Activated CD4-positive, alpha-beta T cell treated with anti-CD3 and anti-CD28 coated beads, Interleukin-2, amount 10 ng/mL, durations not matched to agents 7 days and 5 days (primary cell): ENCODE measurements around the gene ADAM22. TPM values are rescaled to one million over a fixed set of nuclear protein-coding genes. Genes with fewer than 3 reads are reported as not detected.

Experiments
- CTCF ChIA-PET: fragments of 350-600 bp; sonication (Branson Sonifier 250); formaldehyde crosslinking; loops from one replicate; lab custom pipeline; 2021; ENCODE audit warnings: antibody characterized with exemption; lab: Charles Lee
- POLR2A ChIA-PET: fragments of 350-600 bp; sonication (Branson Sonifier 250); formaldehyde crosslinking; loops from one replicate; lab custom pipeline; 2021; ENCODE audit warnings: antibody characterized with exemption; lab: Charles Lee
- DNase-seq: peaks from one replicate; pipeline ENCODE4 v3.0.0-alpha.2; 2020
- H3K27ac Mint-ChIP-seq: one replicate; pipeline ENCODE4 v1.8.0; 2021; ENCODE audit warnings: mild to moderate bottlenecking, moderate library complexity, mixed read lengths
- H3K27me3 Mint-ChIP-seq: one replicate; pipeline ENCODE4 v1.8.0; 2021; ENCODE audit warnings: mixed read lengths
- H3K36me3 Mint-ChIP-seq: one replicate; pipeline ENCODE4 v1.8.0; 2021; ENCODE audit warnings: low read depth, mixed read lengths
- H3K4me1 Mint-ChIP-seq: one replicate; pipeline ENCODE4 v1.8.0; 2021; ENCODE audit warnings: mixed read lengths
- H3K4me3 Mint-ChIP-seq: one replicate; pipeline ENCODE4 v1.8.0; 2021; ENCODE audit warnings: mild to moderate bottlenecking, moderate library complexity, mixed read lengths
- H3K9me3 Mint-ChIP-seq: one replicate; pipeline ENCODE4 v1.8.0; 2021; ENCODE audit warnings: mixed read lengths
- total RNA-seq, 2 experiments: library from RNA; stranded (reverse); gene quantifications; one replicate each; pipeline ENCODE4 v1.2.3, GENCODE V29; 2021

Gene ADAM22
- total RNA-seq, 2 experiments from 2014 or later = 0.96 to 1.1 TPM

GRCh38 chr7:88204525-88205110, 270.6 kb downstream of the ADAM22 start:
- ChIA-PET POLR2A (no interaction called here), CTCF (interaction anchor here (1.4 kb wide), 2 partner anchors 9 to 20 kb away, joined by 3 to 5 read pairs; no protein-coding TSS in a partner anchor)
- DNase-seq = no peak
- Mint-ChIP-seq H3K4me1 (peaks cover 2% of the 10 kb centered on the region), H3K4me3 (no peak overlapping the region), H3K27me3 (no peaks in the 10 kb centered on the region), H3K27ac (no peak overlapping the region), H3K9me3 (no peaks in the 10 kb centered on the region), H3K36me3 (peaks cover 46% of the 10 kb centered on the region)

- peaks cover 2% of the 10 kb centered on the region for H3K4me1 Mint-ChIP-seq
- no peaks in the 10 kb centered on the region for H3K27me3 Mint-ChIP-seq
- POLR2A ChIA-PET = no interaction called here
- H3K4me3 Mint-ChIP-seq = no peak overlapping the region
- no peak for DNase-seq
- peaks cover 49% of the 10 kb centered on the region for H3K36me3 Mint-ChIP-seq
- CTCF ChIA-PET = interaction anchor here (1.4 kb wide), 2 partner anchors 8 to 19 kb away, joined by 3 to 5 read pairs; no protein-coding TSS in a partner anchor
- H3K9me3 Mint-ChIP-seq = no peaks in the 10 kb centered on the region
- H3K27ac Mint-ChIP-seq = no peak overlapping the region
Observed at GRCh38 chr7:88205179-88205578, 271.1 kb downstream of the ADAM22 start.

GRCh38 chr7:88206254-88206653, 272.2 kb downstream of the ADAM22 start:
- Mint-ChIP-seq H3K4me3 (no peak overlapping the region), H3K4me1 (peaks cover 2% of the 10 kb centered on the region), H3K36me3 (peaks cover 49% of the 10 kb centered on the region), H3K27me3 (no peaks in the 10 kb centered on the region), H3K9me3 (no peaks in the 10 kb centered on the region), H3K27ac (no peak overlapping the region)
- ChIA-PET POLR2A (no interaction called here), CTCF (no interaction called here)
- no peak for DNase-seq

- Mint-ChIP-seq H3K4me3 (no peak overlapping the region), H3K9me3 (no peaks in the 10 kb centered on the region), H3K36me3 (peaks cover 61% of the 10 kb centered on the region), H3K27me3 (no peaks in the 10 kb centered on the region), H3K27ac (no peak overlapping the region), H3K4me1 (peaks cover 5% of the 10 kb centered on the region)
- ChIA-PET CTCF (interaction anchor here (0.6 to 1.7 kb wide), 3 partner anchors 10 to 1394 kb away, joined by 3 to 4 read pairs (median 4); no protein-coding TSS in a partner anchor), POLR2A (no interaction called here)
- no peak for DNase-seq
Observed at GRCh38 chr7:88208521-88208920, 274.5 kb downstream of the ADAM22 start.

- Mint-ChIP-seq H3K27ac (no peak overlapping the region), H3K4me3 (no peak overlapping the region), H3K4me1 (peaks cover 23% of the 10 kb centered on the region), H3K27me3 (no peaks in the 10 kb centered on the region), H3K9me3 (no peaks in the 10 kb centered on the region), H3K36me3 (peaks cover 51% of the 10 kb centered on the region)
- no peak for DNase-seq
- ChIA-PET POLR2A (no interaction called here), CTCF (interaction anchor here (1.1 to 1.7 kb wide), 3 partner anchors 8 to 11 kb away, joined by 5 to 7 read pairs (median 5); no protein-coding TSS in a partner anchor)
Observed at GRCh38 chr7:88212918-88213317, 278.9 kb downstream of the ADAM22 start.

- DNase-seq = no peak
- ChIA-PET CTCF (interaction anchor here (1.7 kb wide), 1 partner anchor 10 kb away, joined by 5 read pairs; no protein-coding TSS in a partner anchor), POLR2A (no interaction called here)
- Mint-ChIP-seq H3K36me3 (peaks cover 47% of the 10 kb centered on the region), H3K27ac (no peak overlapping the region), H3K27me3 (no peaks in the 10 kb centered on the region), H3K4me1 (peaks cover 32% of the 10 kb centered on the region), H3K4me3 (no peak overlapping the region), H3K9me3 (no peaks in the 10 kb centered on the region)
Observed at GRCh38 chr7:88214456-88214855, 280.4 kb downstream of the ADAM22 start.

GRCh38 chr7:88215295-88215694, 281.2 kb downstream of the ADAM22 start:
- Mint-ChIP-seq H3K4me1 (peaks cover 34% of the 10 kb centered on the region), H3K27me3 (no peaks in the 10 kb centered on the region), H3K27ac (no peak overlapping the region), H3K4me3 (no peak overlapping the region), H3K9me3 (no peaks in the 10 kb centered on the region), H3K36me3 (peaks cover 41% of the 10 kb centered on the region)
- DNase-seq = no peak
- POLR2A ChIA-PET = no interaction called here
- CTCF ChIA-PET = no interaction called here

GRCh38 chr7:88216276-88216675, 282.2 kb downstream of the ADAM22 start:
- CTCF ChIA-PET = no interaction called here
- Mint-ChIP-seq H3K36me3 (peaks cover 41% of the 10 kb centered on the region), H3K27ac (no peak overlapping the region), H3K4me3 (no peak overlapping the region), H3K9me3 (no peaks in the 10 kb centered on the region), H3K4me1 (peaks cover 41% of the 10 kb centered on the region), H3K27me3 (no peaks in the 10 kb centered on the region)
- POLR2A ChIA-PET = no interaction called here
- DNase-seq = no peak

- ChIA-PET CTCF (interaction anchor here (0.6 to 1.2 kb wide), 2 partner anchors 9 to 15 kb away, joined by 3 to 4 read pairs; no protein-coding TSS in a partner anchor), POLR2A (no interaction called here)
- Mint-ChIP-seq H3K27me3 (no peaks in the 10 kb centered on the region), H3K9me3 (no peaks in the 10 kb centered on the region), H3K4me3 (peak overlapping the region; percentile 96), H3K4me1 (peaks cover 41% of the 10 kb centered on the region), H3K27ac (peak overlapping the region; percentile 92), H3K36me3 (peaks cover 36% of the 10 kb centered on the region)
- peak; percentile 37 for DNase-seq
Observed at GRCh38 chr7:88217675-88218428, 283.8 kb downstream of the ADAM22 start.

- no peaks in the 10 kb centered on the region for H3K27me3 Mint-ChIP-seq
- peak overlapping the region; percentile 92 for H3K27ac Mint-ChIP-seq
- H3K9me3 Mint-ChIP-seq = no peaks in the 10 kb centered on the region
- DNase-seq = no peak
- H3K36me3 Mint-ChIP-seq = peaks cover 30% of the 10 kb centered on the region
- peak overlapping the region; percentile 96 for H3K4me3 Mint-ChIP-seq
- peaks cover 38% of the 10 kb centered on the region for H3K4me1 Mint-ChIP-seq
- ChIA-PET CTCF (interaction anchor here (1.2 kb wide), 1 partner anchor 9 kb away, joined by 4 read pairs; no protein-coding TSS in a partner anchor), POLR2A (no interaction called here)
Observed at GRCh38 chr7:88218429-88218745, 284.3 kb downstream of the ADAM22 start.

- ChIA-PET CTCF (interaction anchor here (1.2 kb wide), 1 partner anchor 10 kb away, joined by 4 read pairs; no protein-coding TSS in a partner anchor), POLR2A (no interaction called here)
- Mint-ChIP-seq H3K36me3 (peaks cover 25% of the 10 kb centered on the region), H3K4me3 (peak overlapping the region; percentile 96), H3K9me3 (no peaks in the 10 kb centered on the region), H3K4me1 (peaks cover 37% of the 10 kb centered on the region), H3K27me3 (no peaks in the 10 kb centered on the region), H3K27ac (peak overlapping the region; percentile 92)
- peak; percentile 20 for DNase-seq
Observed at GRCh38 chr7:88218836-88219605, 285.0 kb downstream of the ADAM22 start.

- peaks cover 33% of the 10 kb centered on the region for H3K4me1 Mint-ChIP-seq
- CTCF ChIA-PET = interaction anchor here (0.5 to 1.6 kb wide), 10 partner anchors 8 to 1640 kb away, joined by 3 to 5 read pairs (median 4); no protein-coding TSS in a partner anchor
- DNase-seq = peak; percentile 90
- peak within 1 kb of the TSS; percentile 98 for H3K27ac Mint-ChIP-seq
- no peaks in the 10 kb centered on the region for H3K9me3 Mint-ChIP-seq
- POLR2A ChIA-PET = no interaction called here
- peak within 1 kb of the TSS; percentile 96 for H3K4me3 Mint-ChIP-seq
- H3K27me3 Mint-ChIP-seq = no peaks in the 10 kb centered on the region
- peaks cover 18% of the 10 kb centered on the region for H3K36me3 Mint-ChIP-seq
Observed at GRCh38 chr7:88219781-88220747, 286.0 kb downstream of the ADAM22 start, which contains the start of gene SRI. TSS of gene SRI (minus strand) at chr7:88220038. CDS start at chr7:88220026, 12 bp downstream.
